ENCODE results near the gene MMP14. TPM values are rescaled to one million over a fixed set of nuclear protein-coding genes. Genes with fewer than 3 reads are reported as not detected.

Gene MMP14
- total RNA-seq, 1 donor from 2014 or later, result 490 TPM

DNA sequence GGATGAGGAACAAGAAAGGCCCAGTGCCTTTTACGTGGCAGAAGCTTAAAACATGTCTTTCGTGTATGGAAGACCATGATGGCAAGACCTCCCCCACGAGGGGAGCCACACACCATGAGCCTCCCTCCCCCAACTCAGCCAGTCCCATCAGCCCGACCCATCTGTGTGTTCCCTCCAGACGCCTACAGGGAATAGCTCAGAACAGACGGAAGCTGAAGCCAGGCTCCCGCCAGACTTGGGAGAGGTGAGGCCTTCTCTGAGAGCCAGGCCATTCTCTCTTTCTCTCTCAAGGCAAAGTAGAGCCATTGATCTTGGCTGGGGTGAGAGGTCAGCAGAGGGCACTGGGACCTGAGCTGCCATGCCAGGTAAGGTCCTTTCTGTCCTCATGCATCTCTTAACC, 56.1 kb downstream of the MMP14 start:
- H3K4me3 Mint-ChIP-seq (ENCODE audit: unreplicated experiment), result no peak overlapping the region
- no peak overlapping the region for H3K27ac Mint-ChIP-seq (ENCODE audit: unreplicated experiment)
- no peaks in the 10 kb centered on the region for H3K9me3 Mint-ChIP-seq (ENCODE audit: unreplicated experiment)
- peaks cover 2% of the 10 kb centered on the region for H3K36me3 Mint-ChIP-seq (ENCODE audit: unreplicated experiment)
- TF ChIP-seq, protein P1, sequence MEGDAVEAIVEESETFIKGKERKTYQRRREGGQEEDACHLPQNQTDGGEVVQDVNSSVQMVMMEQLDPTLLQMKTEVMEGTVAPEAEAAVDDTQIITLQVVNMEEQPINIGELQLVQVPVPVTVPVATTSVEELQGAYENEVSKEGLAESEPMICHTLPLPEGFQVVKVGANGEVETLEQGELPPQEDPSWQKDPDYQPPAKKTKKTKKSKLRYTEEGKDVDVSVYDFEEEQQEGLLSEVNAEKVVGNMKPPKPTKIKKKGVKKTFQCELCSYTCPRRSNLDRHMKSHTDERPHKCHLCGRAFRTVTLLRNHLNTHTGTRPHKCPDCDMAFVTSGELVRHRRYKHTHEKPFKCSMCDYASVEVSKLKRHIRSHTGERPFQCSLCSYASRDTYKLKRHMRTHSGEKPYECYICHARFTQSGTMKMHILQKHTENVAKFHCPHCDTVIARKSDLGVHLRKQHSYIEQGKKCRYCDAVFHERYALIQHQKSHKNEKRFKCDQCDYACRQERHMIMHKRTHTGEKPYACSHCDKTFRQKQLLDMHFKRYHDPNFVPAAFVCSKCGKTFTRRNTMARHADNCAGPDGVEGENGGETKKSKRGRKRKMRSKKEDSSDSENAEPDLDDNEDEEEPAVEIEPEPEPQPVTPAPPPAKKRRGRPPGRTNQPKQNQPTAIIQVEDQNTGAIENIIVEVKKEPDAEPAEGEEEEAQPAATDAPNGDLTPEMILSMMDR (IDR thresholded peaks at IDR 0.05), result no peak
- no peak for DNase-seq (ENCODE audit: extremely low spot score, unreplicated experiment)
- no peaks in the 10 kb centered on the region for H3K27me3 Mint-ChIP-seq (ENCODE audit: unreplicated experiment)
- peaks cover 5% of the 10 kb centered on the region for H3K4me1 Mint-ChIP-seq (ENCODE audit: unreplicated experiment)

DNA sequence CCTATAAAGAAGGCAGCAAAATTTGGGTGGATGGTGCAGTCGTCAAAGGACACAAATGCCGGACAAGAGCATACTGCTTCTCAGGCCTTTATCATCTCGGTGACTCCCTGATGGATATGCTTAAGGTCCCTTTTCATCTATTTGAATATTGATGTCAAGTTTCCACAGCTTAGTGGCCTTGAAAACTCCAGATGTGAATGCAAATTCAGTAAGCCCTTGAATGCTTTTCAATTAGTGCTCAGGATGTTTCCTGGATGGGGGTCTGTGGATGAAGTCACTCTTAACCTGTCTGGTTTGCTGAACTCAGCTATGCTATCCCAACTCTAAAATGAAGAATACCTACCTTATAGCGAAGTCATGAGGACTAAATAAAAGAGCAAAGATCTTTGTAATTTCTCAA, 57.3 kb downstream of the MMP14 start:
- TF ChIP-seq, protein P1 (IDR thresholded peaks at IDR 0.05), result no peak
- no peaks in the 10 kb centered on the region for H3K27me3 Mint-ChIP-seq (ENCODE audit: unreplicated experiment)
- no peak overlapping the region for H3K4me3 Mint-ChIP-seq (ENCODE audit: unreplicated experiment)
- no peak overlapping the region for H3K27ac Mint-ChIP-seq (ENCODE audit: unreplicated experiment)
- no peaks in the 10 kb centered on the region for H3K9me3 Mint-ChIP-seq (ENCODE audit: unreplicated experiment)
- peaks cover 9% of the 10 kb centered on the region for H3K4me1 Mint-ChIP-seq (ENCODE audit: unreplicated experiment)
- DNase-seq (ENCODE audit: extremely low spot score, unreplicated experiment), result no peak
- peaks cover 2% of the 10 kb centered on the region for H3K36me3 Mint-ChIP-seq (ENCODE audit: unreplicated experiment)

DNA sequence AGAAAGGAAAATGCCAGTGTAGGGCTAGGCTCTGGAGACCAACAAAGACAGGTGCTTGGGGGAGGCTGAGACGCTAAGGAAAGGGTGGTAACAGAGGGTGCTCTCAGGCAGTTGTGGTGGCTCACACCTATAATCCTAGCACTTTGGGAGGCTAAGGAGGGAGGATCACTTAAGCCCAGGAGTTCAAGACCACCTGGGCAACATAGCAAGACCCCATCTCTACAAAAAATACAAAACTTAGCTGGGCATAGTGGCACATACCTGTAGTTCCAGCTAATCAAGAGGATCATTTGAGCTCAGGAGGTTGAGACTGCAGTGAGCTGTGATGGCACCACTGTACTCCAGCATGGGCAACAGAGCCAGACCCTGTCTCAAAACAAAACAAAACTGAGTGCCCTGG, 59.0 kb downstream of the MMP14 start:
- Mint-ChIP-seq H3K4me3 (ENCODE audit: unreplicated experiment) (no peak overlapping the region), H3K9me3 (ENCODE audit: unreplicated experiment) (no peaks in the 10 kb centered on the region), H3K36me3 (ENCODE audit: unreplicated experiment) (peaks cover 4% of the 10 kb centered on the region), H3K27ac (ENCODE audit: unreplicated experiment) (no peak overlapping the region), H3K4me1 (ENCODE audit: unreplicated experiment) (peaks cover 13% of the 10 kb centered on the region), H3K27me3 (ENCODE audit: unreplicated experiment) (no peaks in the 10 kb centered on the region)
- DNase-seq (ENCODE audit: extremely low spot score, unreplicated experiment), result no peak
- TF ChIP-seq, protein P1 (IDR thresholded peaks at IDR 0.05), result no peak

DNA sequence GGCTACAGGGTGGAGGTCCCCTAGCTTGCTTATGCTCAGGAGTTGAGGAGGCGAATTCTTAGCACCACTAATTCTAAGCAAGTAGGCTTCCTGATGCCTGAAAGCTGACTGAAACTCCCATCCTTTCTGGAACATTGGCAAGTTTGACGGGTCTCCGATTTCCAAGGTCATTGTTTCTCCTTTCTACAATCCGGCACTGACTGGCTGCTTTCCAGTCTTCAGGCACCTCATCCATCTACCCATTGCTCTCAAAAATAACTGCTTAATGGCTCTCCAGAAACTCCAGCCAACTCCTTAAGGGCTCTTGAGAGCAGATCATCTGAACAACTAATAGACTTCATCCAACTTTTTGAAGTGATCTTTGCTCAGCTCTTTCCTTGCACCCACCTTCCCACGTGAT, 60.0 kb downstream of the MMP14 start:
- Mint-ChIP-seq H3K9me3 (ENCODE audit: unreplicated experiment) (no peaks in the 10 kb centered on the region), H3K27me3 (ENCODE audit: unreplicated experiment) (no peaks in the 10 kb centered on the region), H3K27ac (ENCODE audit: unreplicated experiment) (no peak overlapping the region), H3K4me1 (ENCODE audit: unreplicated experiment) (peaks cover 13% of the 10 kb centered on the region), H3K36me3 (ENCODE audit: unreplicated experiment) (peaks cover 8% of the 10 kb centered on the region), H3K4me3 (ENCODE audit: unreplicated experiment) (no peak overlapping the region)
- DNase-seq (ENCODE audit: extremely low spot score, unreplicated experiment), result no peak
- TF ChIP-seq, protein P1 (IDR thresholded peaks at IDR 0.05), result no peak

DNA sequence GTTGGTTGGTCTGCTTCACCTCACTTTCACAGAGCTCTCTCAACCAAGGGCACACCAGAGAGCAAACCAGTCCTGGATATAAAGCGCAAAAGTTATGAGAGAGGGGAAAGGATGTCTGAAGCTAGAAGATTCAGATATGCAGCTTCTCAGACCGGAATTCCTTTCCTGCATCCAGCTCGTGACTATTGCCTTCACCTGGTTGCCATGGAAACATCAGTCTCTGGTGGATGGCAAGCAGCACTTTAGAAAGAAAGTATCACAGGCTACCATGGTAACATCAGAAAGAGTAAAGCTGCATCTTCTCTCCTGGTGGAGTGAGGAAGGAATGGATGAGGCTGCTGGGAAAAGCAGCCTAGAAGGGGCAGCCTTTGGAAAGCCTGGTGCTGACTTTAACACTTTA, 60.4 kb downstream of the MMP14 start:
- Mint-ChIP-seq H3K27me3 (ENCODE audit: unreplicated experiment) (no peaks in the 10 kb centered on the region), H3K9me3 (ENCODE audit: unreplicated experiment) (no peaks in the 10 kb centered on the region)
- TF ChIP-seq, protein P1 (IDR thresholded peaks at IDR 0.05), result no peak

More for the DNA sequence above, 60.4 kb downstream of the MMP14 start:
- Mint-ChIP-seq H3K36me3 (ENCODE audit: unreplicated experiment) (peaks cover 10% of the 10 kb centered on the region), H3K4me3 (ENCODE audit: unreplicated experiment) (no peak overlapping the region), H3K4me1 (ENCODE audit: unreplicated experiment) (peaks cover 13% of the 10 kb centered on the region), H3K27ac (ENCODE audit: unreplicated experiment) (no peak overlapping the region)
- no peak for DNase-seq (ENCODE audit: extremely low spot score, unreplicated experiment)
